Upper lobe of left lung (tissue), 4 donors: Measurements from ENCODE around the gene WASHC4.

Source experiments
- EP300 ChIP-seq, 4 donors: sonication (generic); formaldehyde crosslinking; IDR thresholded peaks; one replicate each; pipeline ENCODE4 v1.5.1; 2017; ENCODE audit warnings: antibody characterized with exemption in 4 of 4, control low read depth in 2 of 4
- POLR2A ChIP-seq, 4 donors: fragments of 450-650 bp; IDR thresholded peaks; one replicate each; pipeline ENCODE4 v1.5.1; 2016 to 2017; ENCODE audit warnings: antibody characterized with exemption in 4 of 4, mild to moderate bottlenecking in 2 of 4
- POLR2AphosphoS5 ChIP-seq, 2 donors: sonication (generic); formaldehyde crosslinking; IDR thresholded peaks; one replicate each; pipeline ENCODE4 v1.5.1; 2017; ENCODE audit warnings: antibody characterized with exemption in 2 of 2
- TF ChIP-seq, protein P1 (sequence below), 6 experiments: fragments of 450-650 bp in 4 of 6; fragments of 200-600 bp in 2 of 6; sonication (generic) in 2 of 6; IDR thresholded peaks; one replicate each; pipeline ENCODE4 v1.5.1; 2016 to 2019; ENCODE audit warnings: antibody characterized with exemption in 6 of 6

DNA sequence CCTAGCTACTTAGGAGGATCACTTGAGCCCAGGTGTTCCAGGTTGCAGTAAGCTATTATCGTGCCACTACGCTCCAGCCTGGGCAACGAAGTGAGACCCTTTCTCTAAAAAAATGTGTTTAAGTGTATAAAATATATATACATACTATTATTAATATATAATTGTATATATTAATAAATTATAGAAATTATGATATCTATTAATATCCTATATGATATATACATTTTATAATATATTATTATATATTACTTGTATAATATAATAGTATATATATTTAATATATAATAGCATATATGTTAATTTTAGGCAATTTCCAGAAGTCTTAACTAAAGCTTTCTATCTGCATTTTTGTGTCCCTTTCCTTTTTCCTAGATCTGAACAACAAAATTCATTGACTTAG is 35.5 kb upstream of the WASHC4 start:
- TF ChIP-seq POLR2AphosphoS5 (IDR thresholded peaks at IDR 0.05) (no peak), POLR2A (IDR thresholded peaks at IDR 0.05) (no peak), EP300 (IDR thresholded peaks at IDR 0.05) (no peak)
- TF ChIP-seq, protein P1, sequence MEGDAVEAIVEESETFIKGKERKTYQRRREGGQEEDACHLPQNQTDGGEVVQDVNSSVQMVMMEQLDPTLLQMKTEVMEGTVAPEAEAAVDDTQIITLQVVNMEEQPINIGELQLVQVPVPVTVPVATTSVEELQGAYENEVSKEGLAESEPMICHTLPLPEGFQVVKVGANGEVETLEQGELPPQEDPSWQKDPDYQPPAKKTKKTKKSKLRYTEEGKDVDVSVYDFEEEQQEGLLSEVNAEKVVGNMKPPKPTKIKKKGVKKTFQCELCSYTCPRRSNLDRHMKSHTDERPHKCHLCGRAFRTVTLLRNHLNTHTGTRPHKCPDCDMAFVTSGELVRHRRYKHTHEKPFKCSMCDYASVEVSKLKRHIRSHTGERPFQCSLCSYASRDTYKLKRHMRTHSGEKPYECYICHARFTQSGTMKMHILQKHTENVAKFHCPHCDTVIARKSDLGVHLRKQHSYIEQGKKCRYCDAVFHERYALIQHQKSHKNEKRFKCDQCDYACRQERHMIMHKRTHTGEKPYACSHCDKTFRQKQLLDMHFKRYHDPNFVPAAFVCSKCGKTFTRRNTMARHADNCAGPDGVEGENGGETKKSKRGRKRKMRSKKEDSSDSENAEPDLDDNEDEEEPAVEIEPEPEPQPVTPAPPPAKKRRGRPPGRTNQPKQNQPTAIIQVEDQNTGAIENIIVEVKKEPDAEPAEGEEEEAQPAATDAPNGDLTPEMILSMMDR (IDR thresholded peaks at IDR 0.05), result no peak
